ENCODE data around the gene TMEM236.

Gene TMEM236

DNA sequence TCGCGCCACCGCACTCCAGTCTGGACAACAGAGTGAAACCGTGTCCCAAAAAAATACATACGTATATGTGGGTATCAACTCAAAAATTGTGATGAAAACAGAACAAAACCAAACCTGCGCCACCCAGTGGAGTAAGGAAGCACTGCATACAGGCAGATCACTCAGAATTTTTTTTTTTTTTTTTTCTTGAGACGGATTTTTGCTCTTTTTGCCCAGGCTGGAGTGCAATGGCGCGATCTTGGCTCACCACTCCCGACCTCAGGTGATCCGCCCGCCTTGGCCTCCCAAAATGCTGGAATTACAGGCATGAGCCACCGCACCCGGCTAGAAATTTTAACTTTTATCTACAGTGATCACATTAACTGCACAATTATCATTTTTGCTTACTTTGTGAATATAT lies 9.1 kb upstream of the TMEM236 start:
- DNase-seq (ENCODE audit: low read depth) = peak; percentile 59

DNA sequence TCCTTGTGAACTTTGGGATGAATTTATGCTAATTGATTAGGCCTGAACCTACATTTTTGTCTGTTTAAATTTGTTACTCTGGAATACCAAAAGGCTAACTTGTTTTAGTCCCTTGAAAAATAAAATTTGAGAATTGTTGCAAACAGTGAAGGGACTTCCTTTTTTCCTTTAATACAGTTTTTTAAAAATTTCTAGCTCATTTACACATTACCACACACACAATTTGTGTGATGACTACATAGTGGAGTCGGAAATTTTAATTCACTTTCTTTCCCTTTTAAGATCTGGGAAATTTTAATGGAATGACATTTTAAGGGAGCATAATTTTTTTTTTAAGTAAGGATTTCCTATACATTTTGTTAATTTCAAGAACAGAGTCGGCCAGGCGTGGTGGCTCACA lies 8.6 kb upstream of the TMEM236 start:
- DNase-seq (ENCODE audit: low read depth) = no peak

DNA sequence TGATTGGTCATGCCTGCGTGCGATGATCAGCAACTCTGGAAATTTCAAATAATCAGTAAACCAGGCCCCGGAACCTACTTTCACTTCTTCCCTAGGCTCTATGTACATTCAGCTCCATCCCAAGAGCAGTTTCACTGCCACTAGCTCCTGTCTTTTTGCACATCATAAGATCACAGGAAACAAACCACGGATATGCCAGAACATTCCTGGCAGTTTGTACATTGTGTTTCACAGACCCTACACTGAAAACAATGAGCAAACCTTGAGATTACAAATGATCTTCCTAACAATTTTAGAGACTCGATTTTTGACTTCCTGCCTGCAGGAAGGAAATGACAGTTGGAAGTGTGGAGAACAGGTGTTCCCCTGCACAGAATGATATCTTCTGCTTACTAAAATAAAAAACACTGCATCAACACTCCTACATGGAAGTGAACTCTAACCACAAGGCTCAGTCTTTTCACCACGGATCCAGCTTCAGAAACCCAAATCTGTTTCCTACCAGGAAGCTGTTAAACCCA lies 7.6 kb upstream of the TMEM236 start:
- DNase-seq (ENCODE audit: low read depth) = no peak

DNA sequence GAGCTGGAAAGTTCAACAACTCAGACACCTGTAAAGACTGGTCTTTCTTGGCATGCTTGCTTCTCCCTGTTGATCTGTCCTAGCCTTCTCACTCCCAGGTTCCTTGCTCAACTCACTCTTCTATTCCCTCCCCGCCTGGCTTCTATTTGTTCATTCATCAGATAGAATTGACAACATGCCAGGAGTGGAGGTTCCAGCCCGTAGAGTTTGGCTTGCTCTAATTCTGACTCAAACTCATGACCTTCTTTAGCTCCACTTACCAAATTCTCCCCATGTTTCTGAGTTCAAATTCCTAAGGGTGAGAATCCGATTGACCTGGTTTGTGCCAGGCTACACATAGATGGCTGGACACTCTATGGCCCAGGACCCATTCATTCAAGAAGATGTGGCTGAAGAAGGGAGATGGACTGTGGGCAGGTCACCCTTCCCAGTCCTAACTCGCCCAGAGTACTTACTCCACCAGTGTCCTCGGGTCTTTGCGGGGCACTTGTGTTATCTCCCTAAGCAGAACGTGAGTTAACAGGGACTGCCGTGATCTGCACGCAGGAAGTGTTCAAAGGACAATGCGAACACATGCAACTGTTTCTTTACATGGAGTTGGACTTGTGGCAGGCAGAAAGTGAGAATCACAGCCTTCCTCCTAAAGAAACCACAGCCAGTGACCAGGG lies 4.0 kb upstream of the TMEM236 start:
- DNase-seq (ENCODE audit: low read depth) = no peak

DNA sequence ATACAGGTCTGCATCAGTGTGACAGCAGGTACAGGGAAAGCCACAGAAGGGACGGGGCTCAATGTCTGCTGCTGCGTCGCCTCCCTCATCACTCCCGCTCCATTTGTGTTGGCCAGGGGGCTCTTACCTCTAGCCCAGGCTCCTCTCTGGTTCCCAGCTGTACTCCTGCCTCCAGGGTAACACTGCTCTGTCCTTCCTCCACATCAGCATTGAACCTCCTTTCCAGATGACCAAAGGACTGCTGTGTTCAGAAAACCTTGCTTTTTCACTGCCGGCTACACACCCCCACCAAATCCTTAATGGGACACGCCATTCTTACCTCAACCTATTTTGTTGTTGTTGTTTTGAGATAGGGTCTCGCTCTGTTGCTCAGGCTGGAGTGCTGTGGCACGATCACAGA lies 2.1 kb upstream of the TMEM236 start:
- DNase-seq (ENCODE audit: low read depth) = no peak

DNA sequence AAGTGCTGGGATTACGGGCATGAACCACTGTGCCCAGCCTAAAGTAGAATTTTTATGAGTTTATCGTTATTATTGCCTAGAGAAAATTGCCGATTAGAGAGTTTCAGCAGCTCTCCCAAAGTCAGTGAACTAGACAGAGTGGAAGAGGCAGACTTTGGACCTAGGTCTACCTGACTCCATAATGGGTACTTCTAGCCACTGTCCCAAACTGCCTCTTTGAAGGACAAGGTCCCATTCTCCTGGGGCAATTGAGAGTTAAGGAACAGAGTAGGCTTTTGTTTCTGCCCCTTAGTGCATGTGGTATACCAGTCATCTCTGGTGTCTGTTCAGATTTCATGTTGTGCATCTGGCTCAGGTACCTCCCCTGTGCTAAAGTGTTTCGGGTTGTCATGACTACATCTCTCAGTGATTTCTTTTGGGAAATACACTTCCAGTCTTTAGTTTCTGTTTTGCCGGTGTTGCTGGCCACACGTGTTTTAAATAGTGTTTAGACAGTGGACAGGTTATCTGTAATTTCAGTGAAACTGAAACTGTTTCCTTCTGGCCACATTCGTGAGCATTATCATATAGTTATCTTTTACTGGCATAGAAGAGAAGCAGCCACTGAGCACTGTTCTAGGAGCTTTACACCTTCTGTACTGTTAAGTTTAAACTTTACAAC lies 4.7 kb downstream of the TMEM236 start:
- DNase-seq (ENCODE audit: low read depth) = no peak

DNA sequence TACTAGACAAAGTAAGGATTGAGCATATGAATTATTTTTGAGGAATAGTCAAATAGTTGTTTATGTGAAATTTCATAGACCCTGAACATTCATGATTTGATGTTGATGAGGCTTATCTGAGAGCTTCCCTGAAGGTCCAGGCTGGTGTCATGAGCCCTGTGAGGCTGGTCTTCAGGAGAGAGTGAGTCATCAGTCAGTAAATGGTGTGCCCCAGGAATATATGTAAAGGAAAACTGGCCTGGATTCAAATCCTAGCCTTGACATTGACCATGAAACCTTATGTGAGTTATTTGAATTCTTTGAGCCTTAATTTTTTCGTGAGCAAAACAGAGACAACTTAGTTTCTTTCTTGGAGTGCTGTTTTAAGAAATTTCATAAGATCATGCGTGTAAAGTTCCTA lies 6.2 kb downstream of the TMEM236 start:
- no peak for DNase-seq (ENCODE audit: low read depth)

DNA sequence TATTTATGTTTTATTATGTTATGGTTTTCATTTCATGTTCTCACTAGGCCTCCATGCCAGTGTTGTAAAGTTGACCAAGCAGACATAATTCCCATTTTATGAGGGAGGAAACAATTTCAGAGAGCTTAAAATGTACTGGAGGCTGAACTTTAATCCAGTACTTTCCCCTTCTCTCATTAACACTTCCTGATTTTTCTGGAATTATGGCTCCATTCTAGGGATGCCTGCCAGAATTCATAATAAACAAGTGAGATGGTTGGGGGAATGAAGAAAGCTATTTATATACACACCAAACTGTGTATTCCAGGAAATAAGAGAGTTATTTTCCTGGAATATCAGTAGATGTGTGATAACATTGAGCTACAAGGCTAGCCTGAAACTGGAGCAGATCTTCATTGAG lies 6.9 kb downstream of the TMEM236 start:
- no peak for DNase-seq (ENCODE audit: low read depth)

DNA sequence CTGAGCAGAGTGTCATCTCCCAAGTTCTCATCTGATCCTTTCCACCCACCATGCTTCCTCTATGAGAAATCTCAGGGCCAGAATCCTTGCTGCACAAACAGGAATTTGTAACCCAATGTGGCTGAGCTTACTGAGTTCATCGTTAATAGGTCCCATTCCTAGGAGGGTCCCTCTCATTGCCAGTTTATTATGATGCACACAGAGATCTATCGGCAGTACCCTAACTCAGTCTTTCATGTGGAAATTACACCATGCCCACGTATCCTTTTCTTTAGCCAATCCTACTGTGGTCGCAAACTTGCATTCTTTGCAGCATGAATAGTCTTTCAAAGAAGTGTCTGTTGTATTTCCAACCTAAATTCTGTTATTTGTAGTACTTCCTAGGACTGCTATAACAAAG lies 12.1 kb downstream of the TMEM236 start:
- no peak for DNase-seq (ENCODE audit: low read depth)

DNA sequence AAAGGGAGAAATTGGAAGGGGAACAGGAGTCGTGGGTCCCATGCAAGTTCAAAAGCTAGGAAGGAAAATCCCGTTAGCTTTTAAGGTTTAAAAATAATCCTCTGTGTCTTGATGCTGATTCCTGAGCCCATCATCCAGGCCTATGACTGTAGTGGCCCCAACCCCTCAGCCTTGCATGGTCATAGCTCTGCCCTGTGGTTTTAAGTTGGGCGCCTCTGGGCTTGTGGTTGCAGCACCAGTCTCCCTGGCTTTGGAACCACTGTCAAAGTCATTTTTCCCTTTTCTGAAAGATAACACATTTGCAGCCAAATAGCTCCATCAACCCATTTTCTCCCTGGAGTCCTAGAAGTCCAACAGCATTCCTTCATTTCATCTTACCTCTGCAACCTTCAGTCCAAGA lies 13.6 kb downstream of the TMEM236 start:
- no peak for DNase-seq (ENCODE audit: low read depth)

DNA sequence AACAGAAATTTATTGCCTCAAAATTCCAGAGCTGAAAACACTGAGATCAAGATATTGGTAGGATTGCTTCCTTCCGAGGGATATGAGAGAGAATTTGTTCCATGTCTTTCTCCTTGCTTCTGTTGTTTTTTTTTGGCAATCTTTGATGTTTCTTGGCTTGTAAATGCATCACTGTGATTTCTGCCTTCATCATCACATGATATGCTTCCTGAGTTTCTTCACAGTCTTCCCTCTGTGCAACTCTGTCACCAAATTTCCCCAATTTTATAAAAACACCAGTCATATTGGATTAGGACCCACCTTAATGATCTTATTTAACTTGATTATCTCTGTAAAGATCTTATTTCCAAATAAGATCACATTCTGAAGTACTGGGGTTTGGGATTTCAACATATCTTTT lies 14.7 kb downstream of the TMEM236 start:
- DNase-seq (ENCODE audit: low read depth) = no peak

DNA sequence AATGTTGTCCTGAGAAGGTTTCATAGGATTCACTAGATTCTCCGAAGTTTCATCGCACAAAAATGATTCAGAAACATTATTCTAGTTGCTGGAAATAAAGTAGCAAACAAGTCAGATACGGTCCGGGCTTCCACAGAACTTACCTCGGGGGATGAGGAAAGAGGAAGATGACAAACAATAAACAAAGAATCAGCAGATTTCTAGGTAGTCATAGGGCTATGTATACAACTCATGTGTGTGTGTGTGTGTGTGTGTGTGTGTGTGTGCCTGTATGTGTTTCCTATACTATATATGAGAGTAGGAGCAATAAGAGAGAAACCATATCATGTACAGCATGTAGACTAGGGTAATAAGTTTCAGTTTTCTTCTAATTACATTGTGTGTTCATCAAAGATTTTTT lies 16.5 kb downstream of the TMEM236 start:
- no peak for DNase-seq (ENCODE audit: low read depth)

DNA sequence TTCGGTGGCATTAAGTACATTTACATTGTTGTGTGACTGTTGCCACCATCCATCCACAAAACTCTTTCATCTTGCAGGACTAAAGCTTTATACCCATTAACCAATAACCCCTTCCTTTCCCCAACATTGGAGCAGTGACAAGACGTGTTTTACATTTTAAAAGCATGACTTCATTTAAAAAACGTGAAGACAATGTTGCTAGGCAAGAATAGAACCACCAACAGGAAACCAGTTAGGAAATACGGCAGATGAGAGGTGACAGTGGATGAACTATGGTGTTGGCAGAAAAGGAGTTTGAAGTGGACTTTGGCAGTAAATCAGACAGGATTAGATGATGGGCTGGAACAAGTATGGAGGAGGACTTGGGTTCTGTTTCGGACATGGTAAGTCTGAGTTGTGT lies 17.0 kb downstream of the TMEM236 start:
- no peak for DNase-seq (ENCODE audit: low read depth)

DNA sequence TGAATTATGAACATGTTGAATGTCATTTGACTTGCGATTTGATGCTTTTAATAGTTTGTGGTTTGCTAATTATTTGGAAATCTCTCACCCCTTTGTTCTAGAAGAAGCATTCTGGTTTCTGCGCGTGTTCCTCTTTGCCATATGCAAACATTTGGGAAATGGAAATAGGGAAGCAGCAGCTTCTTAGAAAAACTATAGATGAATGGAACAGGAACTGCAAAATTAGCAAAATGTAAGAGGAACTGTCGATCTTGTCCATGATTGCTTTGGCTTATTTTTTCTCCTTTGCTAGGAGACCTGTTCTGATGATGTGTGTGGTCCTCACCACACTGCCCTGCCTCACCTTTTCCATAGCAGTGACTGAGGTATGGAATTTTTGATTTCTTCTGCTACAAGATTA lies 19.0 kb downstream of the TMEM236 start:
- no peak for DNase-seq (ENCODE audit: low read depth)

DNA sequence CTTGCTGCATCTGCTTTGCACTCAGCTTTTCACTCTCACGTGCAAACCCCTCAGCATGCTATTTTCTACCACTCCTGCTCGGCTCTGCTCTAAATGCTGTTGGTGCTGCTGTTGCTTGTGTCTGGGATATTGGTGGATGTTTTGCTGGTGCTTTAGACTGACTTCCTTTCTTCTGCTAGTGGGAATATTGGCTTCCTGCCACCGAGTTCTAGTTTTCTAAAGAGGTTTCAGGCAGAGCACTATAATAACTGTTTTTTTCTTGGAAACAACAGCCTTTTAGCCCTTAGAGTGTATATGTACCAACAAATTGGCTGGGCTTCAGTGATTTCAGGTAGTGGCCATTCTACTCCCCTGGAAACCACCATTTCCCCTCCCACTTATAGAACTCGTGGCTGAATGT lies 27.8 kb downstream of the TMEM236 start:
- no peak for DNase-seq (ENCODE audit: low read depth)

DNA sequence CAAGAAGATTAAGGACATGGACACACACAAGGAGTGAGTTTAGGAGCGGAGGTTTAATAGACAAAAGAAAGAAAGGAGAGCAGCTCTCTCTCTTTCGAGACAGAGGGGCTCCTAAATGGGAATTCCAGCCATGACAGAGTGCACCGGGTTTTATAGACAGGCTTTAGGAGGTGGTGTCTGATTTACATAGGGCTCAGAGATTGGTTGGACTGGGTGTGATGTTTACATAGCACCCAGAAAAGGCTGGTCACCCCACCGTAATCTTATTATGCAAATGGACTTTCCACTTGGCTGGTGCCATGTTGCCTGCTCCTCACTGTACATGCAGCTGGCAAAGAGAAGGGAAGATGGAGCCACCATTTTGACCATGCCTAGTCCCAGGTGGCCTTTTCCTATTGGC lies 28.7 kb downstream of the TMEM236 start:
- DNase-seq (ENCODE audit: low read depth) = no peak

DNA sequence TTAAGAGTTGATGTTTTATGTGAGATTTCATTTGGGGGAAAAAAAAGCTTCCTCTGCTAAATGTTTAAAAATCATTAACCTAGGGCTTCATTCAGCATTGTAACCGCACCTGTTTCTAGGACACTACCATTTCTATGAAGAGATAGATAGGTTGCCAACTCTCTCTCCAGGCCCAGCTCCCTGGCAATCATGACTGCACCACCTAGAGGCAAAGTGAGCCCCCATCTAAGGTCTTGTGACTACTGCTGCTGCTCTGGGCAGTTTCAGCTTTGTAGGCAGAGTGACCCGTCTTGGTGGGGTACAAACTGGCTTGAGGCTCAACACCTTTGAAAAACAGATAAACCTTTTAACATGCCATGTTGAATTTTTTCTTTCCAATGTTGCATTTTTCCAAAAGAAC lies 29.9 kb downstream of the TMEM236 start:
- no peak for DNase-seq (ENCODE audit: low read depth)

DNA sequence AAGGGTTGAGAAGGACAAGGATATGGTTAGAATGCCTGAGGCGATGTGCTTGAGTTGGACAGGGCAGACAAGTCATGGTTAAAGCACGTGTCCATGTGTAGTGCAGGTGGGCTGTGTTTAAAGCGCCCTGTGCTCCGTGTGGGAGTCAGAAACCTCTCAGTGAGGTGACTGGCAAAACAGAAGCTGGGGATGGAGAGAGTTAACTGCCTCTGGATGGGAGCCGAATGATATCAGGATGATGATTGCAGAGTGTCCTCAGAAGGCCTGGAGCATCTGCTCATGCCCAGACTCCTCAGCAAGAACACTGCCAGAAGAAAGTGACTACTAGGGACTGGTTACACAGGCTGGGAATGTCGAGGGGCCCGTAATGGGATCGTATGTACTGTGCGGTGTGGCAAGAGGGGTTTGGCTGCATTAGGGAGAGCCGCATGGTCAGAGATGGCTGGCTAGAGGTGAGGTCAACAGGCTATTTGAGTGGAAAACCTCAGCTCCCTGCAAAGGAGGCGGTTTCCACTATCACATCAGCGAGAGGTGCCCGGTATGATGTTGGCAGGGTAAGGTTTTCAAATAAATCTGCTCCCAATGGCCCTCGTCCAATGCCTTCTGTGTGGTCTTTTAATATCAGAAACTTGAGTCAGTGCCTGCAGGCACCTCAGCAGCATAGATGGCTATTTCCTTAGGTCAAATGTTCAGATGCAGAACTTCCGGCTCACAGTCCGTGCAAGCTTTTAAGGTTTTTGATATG lies 31.1 kb downstream of the TMEM236 start:
- DNase-seq (ENCODE audit: low read depth) = no peak

DNA sequence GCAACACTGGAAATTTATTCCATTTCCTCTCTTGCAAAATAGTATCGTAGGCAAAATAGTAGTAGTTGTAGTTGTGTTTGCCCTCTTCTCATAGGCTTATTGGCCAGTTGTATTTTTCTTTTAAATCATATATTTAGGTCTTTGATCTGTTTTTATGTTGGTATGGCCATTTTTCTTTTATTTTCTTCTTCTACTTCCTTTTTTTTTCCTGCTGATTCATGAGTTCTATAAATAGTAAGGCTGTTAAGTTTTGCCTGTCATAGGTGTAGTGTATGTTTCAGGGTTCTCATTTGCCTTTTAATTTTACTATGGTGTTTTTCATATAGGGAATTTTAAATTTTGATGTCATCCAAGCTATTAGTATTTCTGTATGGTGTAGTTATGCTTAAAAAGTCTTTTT lies 31.8 kb downstream of the TMEM236 start:
- no peak for DNase-seq (ENCODE audit: low read depth)

DNA sequence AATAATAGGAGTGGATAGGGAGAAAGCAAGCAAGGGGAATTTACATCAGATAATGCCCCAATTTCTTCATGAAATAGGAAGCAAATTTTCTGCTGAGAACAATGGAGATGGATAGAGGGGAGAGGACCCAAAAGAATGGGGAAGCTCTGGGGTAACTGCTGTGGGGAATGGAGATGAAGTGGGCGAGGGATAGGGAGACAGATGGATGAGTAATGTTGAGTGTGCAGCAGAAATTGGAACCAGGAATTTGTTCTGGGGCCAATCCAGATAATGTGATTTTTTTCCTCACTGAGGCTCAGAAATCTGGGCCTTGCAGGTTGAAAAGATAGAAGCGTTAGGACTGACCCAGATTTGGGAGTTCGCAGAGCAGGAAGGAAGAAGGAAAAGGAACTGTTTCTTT lies 32.7 kb downstream of the TMEM236 start:
- no peak for DNase-seq (ENCODE audit: low read depth)

DNA sequence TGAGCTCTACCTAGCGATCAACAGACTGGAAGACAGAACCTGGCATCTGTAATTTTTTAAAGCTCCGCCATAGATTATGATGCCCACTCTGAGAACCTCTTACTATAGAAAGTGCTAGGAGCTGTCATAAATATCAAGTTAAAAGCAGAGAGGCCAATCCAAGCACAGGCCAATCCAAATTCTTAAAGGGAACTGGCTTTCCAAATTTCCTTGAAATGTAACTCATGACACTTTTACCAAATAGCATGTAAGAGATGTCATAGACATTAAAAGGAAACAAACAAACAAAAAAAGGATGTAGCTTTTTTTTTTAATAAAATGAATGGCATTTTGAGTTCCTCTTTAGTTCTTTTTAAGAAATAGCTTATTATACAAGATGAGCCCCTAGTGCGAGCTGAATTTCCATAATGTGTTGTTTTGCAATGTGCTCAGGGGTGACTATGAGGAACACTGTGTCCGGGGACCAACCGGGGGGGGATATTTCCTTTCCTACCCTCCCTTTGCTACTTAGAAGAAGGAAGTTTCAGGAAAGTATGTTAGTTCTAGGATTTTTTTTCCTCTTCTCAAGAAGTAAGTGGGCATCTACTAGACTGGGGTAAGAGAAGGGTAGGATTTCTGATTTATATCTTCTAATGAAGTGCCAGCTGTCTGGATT lies 33.4 kb downstream of the TMEM236 start:
- no peak for DNase-seq (ENCODE audit: low read depth)

DNA sequence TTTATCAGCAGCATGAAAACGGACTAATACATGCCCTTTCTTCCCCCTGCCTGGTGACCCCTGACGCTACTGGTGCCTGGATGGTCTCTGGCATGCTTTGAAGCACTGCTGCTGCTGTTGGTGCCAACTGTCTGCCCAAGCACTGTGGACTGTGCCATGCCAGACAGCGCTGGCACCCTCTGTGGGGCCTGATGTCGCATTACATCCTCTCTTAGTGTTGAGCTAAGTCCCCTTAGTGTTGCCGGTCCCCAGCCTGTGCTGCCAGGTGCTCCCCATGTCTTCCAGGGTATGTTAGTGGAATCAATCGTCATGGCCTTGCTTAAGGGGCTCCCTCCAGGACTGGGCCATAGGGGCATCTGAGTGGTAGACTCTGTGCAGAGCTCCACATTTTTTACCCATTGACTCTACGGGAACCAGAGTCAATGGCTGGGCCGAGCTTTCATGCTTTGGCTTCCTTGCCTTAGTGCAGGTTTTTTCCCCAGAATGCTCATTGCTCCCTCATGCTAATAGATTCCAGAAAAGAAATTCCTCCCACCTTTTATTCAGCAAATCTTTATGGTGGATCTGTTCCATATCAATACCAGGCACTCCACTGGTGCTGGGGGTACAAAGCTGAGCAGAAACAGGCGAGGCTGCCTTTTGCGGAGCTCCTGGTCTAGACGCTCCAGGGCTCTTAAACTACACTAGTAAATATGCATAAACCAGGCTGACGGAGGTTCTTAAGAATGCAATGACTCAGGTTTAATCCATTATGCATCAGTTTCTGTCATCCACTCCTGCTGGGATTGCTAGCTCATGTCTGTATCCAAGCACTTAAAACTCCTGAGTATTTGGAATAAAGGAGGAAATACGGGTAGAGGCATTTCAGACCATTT lies 35.3 kb downstream of the TMEM236 start:
- DNase-seq (ENCODE audit: low read depth) = no peak

All from activated T-cell treated with anti-CD3 and anti-CD28 coated beads for 24 hours (primary cell).